ENCODE data around the gene SH2D2A. TPM values are rescaled to one million over a fixed set of nuclear protein-coding genes. Genes with fewer than 3 reads are reported as not detected.

The SH2D2A gene
- total RNA-seq, 1 donor from 2014 or later: 1.8 TPM

DNA sequence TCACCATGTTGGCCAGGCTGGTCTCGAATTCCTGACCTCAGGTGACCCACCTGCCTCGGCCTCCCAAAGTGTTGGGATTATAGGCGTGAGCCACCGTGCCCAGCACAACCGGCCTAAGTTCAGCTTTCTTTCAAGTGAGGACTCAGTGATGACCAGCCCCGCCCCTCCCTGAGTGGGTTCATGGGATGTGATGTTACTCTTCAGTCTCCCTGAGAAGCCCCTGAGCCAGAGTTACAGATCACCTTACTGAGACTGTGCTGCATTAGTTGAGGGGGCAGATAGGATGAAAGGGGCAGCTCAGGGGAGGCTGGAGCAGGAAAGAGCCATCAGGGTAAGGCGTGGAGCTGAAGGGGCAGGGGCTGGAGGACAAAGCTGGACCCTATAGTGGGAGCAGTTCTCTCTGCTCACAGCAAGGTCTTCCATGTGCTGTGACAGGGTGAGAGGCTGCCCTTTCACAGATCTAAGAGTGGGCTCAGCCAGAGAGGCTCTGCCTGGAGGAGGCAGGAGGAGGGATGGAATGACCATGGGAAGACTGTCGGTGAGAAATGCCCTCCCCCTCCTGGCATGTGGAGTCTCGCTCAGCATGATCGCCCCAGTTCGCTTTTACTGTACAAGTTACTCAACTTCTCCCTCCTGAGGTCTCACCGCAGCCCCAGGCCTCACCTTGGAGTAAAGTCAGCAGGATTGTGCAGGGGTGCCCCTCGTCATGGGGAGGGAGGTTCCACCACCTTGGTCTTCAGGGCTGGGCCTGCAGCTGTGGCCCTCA is 13.4 kb downstream of the SH2D2A start:
- no peak for FAIRE-seq

DNA sequence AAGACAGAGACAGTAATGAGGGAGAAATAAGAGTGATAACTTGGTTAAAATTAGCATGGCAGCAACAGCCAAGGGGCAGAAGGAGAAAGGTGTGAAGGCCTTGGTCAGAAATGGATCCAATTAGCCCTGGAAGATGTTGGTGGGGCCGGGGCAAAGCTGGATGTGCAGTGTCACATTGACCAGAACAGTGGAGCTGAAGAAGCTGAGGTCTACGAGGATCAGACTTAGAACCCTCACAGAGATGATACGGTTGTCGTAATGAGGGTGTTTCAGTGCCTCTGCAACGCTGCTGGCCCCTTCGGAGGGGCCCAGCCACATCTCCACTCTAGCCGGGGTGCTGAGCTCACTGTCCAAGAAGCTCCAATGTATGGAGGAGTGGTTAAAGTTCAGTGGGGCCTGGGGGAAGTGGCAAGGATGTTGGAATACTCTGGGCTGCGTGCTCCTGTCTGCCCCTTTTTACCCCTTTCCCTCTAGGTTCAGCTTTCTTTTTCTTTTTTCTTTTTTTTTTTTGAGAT is 14.2 kb downstream of the SH2D2A start:
- FAIRE-seq: no peak
- TF ChIP-seq CTCF (IDR thresholded peaks at IDR 0.05; ENCODE audit: insufficient read depth, low read length, severe bottlenecking): no peak
- peaks cover 7% of the 10 kb centered on the region for H3K36me3 ChIP-seq (ENCODE audit: control insufficient read depth, insufficient read depth, low read length)
- no peak for DNase-seq (ENCODE audit: low read depth)
- H3K27me3 ChIP-seq (ENCODE audit: control insufficient read depth, insufficient read depth, low read length): no peaks in the 10 kb centered on the region
- H3K4me3 ChIP-seq (ENCODE audit: low read depth, low read length): no peak overlapping the region

More for the DNA sequence above, 13.4 kb downstream of the SH2D2A start:
- TF ChIP-seq CTCF (IDR thresholded peaks at IDR 0.05; ENCODE audit: insufficient read depth, low read length, severe bottlenecking): no peak
- no peaks in the 10 kb centered on the region for H3K27me3 ChIP-seq (ENCODE audit: control insufficient read depth, insufficient read depth, low read length)
- peak; percentile 9 for DNase-seq (ENCODE audit: low read depth)
- H3K4me3 ChIP-seq (ENCODE audit: low read depth, low read length): no peak overlapping the region
- H3K36me3 ChIP-seq (ENCODE audit: control insufficient read depth, insufficient read depth, low read length): peaks cover 6% of the 10 kb centered on the region

GRCh38 chr1:156801409-156802121 is 15.1 kb downstream of the SH2D2A start:
- no peak overlapping the region for H3K4me3 ChIP-seq (ENCODE audit: low read depth, low read length)
- DNase-seq (ENCODE audit: low read depth) (peak; percentile 8), FAIRE-seq (no peak)
- peaks cover 10% of the 10 kb centered on the region for H3K36me3 ChIP-seq (ENCODE audit: control insufficient read depth, insufficient read depth, low read length)
- no peak for TF ChIP-seq CTCF (IDR thresholded peaks at IDR 0.05; ENCODE audit: insufficient read depth, low read length, severe bottlenecking)
- H3K27me3 ChIP-seq (ENCODE audit: control insufficient read depth, insufficient read depth, low read length): no peaks in the 10 kb centered on the region

- peaks cover 23% of the 10 kb centered on the region for H3K36me3 ChIP-seq (ENCODE audit: control insufficient read depth, insufficient read depth, low read length)
- no peak overlapping the region for H3K4me3 ChIP-seq (ENCODE audit: low read depth, low read length)
- DNase-seq (ENCODE audit: low read depth) (peak; percentile 69), FAIRE-seq (no peak)
- H3K27me3 ChIP-seq (ENCODE audit: control insufficient read depth, insufficient read depth, low read length): no peaks in the 10 kb centered on the region
- peak; percentile 73 for TF ChIP-seq CTCF (IDR thresholded peaks at IDR 0.05; ENCODE audit: insufficient read depth, low read length, severe bottlenecking)
Observed at GRCh38 chr1:156797212-156797871, 19.3 kb downstream of the SH2D2A start.

- H3K27me3 ChIP-seq (ENCODE audit: control insufficient read depth, insufficient read depth, low read length): no peaks in the 10 kb centered on the region
- no peak for FAIRE-seq
- H3K36me3 ChIP-seq (ENCODE audit: control insufficient read depth, insufficient read depth, low read length): peaks cover 24% of the 10 kb centered on the region
- DNase-seq (ENCODE audit: low read depth): no peak
- TF ChIP-seq CTCF (IDR thresholded peaks at IDR 0.05; ENCODE audit: insufficient read depth, low read length, severe bottlenecking): no peak
- no peak overlapping the region for H3K4me3 ChIP-seq (ENCODE audit: low read depth, low read length)
Observed at GRCh38 chr1:156796340-156797097, 20.1 kb downstream of the SH2D2A start.

Data from bronchial epithelial cell (primary cell).